Hematopoietic multipotent progenitor cell treated with erythropoietin and hydrocortisone succinate and interleukin-3 and kit ligand, for 15 days (in vitro differentiated cells): Measurements from ENCODE around the gene RBM34.

ENCODE experiments used
- DNase-seq: peaks from one replicate; pipeline ENCODE4 v3.0.0-alpha.2; 2015; ENCODE audit warnings: low spot score

RBM34 gene

GRCh38 chr1:235156265-235156664 is 4.8 kb downstream of the RBM34 start:
- no peak for DNase-seq

DNA sequence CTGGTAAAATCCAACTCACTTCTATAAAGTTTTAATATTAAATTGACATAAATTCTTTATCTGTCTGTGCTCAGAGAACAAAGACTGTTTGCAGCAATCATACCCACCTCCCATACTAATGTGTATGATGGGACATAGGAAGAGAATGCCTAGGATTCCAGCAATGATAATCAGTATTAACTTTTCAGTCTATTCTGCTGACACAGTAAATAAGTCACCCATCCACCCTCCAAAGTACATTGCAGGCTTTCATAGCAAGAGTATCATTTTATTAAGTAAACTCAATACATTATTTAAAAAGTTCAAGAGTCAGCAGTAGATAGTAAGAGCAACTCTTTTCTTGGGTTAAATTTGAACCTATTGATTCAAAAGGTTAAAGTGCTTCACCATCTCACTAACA is 8.8 kb downstream of the RBM34 start:
- DNase-seq: no peak

DNA sequence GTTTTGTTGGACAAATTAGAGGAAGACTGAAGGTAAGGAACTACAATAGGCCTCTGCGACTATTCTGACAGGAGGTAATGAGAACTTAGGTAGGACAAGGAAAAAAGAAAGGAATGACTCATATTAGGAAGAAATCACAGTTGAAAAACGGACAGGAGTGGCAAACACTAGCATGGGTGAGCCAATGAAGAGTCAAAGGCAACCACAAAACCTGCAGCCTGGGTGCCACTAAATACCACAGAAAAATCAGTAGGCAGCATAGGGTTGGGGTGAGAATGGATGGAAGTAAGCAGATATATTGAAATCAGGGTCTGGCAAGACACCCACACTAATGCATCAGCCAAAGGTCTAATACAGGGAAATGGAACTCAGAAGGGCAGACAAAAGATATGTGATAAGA is 10.0 kb downstream of the RBM34 start:
- DNase-seq: no peak

DNA sequence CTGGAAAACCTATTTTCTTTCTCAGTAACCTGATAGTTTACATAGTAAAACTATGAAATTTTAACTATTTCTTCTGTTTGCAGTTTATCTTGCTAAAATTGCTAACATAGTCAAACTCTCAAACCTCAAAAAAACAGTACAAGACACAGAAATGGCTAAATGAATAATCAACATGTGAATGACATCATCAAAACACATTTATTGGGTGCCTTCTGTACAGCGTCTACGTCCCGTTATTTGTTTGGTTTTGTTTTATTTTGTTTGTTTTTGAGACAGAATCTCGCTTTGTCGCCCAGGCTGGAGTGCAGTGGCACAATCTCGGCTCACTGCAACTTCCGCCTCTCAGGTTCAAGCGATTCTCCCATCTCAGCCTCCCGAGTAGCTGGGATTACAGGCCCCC is 11.2 kb downstream of the RBM34 start:
- DNase-seq: no peak

DNA sequence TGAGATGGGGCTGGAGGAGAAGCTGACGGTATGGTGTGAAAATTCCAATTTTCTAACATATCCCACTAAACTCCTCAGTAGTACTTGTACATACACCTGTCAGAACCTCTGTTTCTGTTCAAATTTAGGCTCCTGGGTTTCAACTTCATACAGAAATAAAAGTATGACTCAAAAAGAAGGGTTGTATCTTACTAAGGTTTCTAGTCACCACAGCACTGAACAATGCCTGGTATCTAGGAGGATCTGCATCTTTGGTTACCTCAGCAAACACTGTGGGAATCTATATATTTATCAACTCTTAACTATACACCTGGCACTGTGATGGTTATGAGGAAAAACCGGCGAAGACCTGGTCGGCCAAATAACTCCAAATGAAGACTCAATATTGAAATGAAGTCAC is 13.8 kb downstream of the RBM34 start:
- no peak for DNase-seq

GRCh38 chr1:235145639-235146038 is 15.4 kb downstream of the RBM34 start:
- no peak for DNase-seq

- DNase-seq: no peak
Measured at GRCh38 chr1:235142991-235143390, 18.1 kb downstream of the RBM34 start.

- DNase-seq: no peak
Measured at GRCh38 chr1:235139315-235139714, 21.7 kb downstream of the RBM34 start.

DNA sequence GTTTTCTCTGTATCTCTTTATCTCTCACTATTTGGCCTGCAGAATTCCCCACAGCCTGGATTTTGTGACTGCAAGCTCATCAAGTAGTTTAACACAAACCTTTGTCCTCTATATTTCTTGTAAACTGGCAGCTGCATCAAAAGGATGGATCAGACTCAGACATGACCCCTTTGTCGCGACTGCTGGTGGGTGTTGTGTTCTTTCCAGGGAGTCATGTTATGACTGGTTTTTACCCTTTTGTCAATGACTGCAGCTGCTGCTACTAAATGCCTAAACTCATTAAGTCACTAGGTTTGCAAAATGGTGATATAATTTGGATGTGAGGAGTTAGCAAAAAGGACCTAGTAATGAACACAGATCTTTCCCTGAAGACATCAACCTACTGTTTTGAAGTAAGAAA is 22.2 kb downstream of the RBM34 start:
- no peak for DNase-seq

GRCh38 chr1:235136111-235136510 is 24.9 kb downstream of the RBM34 start:
- no peak for DNase-seq

DNA sequence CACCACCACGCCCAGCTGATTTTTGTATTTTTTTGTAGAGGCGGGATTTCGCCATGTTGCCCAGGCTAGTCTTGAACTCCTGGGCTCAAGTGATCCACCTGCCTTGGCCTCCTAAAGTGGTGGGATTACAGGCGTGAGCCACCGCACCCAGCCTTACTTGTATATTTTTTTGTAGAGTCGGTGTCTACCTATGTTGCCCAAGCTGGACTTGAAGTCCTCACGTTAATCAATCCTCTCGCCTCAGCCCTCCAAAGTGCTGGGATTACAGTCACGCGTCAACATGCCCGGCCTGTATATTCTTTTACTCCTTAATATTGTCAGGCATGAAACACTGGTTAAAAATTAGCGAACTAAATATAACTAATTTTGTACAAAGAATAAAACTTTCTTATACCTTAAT is 26.9 kb downstream of the RBM34 start:
- no peak for DNase-seq

DNA sequence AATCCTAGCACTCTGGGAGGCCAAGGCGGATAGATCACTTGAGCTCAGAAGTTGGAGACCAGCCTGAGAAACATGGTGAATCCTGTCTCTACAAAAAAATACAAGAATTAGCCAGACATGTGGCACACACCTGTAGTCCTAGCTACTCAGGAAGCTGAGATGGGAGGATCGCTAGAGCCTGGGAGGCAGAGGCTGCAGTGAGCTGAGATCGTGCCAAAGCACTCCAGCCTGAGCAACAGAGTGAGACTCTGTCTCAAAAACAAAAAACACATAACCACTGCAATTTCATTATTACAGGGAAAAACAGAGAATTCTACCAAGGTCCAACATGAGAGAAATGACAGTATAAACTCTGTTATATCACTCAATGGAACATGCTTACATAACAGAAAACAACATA is 28.0 kb downstream of the RBM34 start:
- DNase-seq: no peak

DNA sequence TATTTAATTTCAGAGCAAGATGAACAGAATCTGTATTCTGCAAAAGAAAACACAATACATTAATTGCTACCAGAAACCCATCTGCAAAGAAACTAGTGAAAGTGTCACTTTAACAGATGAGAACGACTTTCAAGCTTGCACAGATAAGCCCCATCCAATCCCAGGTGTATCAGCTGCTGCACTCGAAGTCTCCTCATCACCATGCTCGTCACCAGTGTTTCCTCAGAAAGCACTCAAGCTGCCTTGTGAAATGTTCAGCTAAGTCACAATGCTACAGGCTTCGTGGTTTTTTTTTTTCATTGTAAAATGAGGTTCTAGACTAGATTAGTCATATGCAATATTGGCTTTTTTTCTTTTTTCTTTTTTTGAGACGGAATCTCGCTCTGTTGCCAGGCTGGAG is 29.1 kb downstream of the RBM34 start:
- DNase-seq: no peak

GRCh38 chr1:235130766-235131270 is 30.2 kb downstream of the RBM34 start:
- DNase-seq: no peak

DNA sequence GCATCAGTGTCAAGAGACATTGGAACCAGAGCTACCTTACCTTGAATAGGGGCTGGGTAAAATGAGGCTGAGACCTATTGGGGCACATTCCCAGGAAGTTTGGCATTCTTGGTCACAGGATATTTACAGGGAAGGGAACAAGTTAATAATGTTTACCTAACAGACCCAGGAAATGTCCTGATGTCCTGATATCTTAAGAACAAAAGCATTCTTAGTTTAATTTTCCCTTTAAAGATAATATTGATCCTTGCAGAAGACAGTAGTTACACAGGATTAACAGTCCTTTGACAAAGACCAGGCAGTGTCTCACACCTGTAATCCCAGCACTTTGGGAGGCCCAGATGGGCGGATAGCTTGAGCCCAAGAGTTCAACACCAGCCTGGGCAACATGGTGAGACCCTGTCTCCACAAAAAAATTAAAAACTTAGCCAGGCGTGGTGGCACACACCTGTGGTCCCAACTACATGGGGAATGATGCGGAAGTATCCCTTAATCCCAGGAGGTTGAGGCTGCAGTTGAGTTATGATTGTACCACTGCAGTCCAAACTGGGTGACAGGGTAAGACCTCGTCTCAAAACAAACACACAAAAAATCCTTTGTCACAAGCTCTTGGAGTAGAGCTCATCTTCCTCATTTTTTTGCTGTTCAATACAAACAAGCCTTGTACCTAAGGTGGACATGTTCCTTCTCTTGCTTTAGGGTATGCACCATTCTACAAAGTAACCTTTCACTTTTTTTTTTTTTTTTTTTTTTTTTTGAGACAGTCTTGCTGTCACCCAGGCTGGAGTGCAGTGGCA is 31.1 kb downstream of the RBM34 start:
- no peak for DNase-seq

GRCh38 chr1:235128456-235129328 is 32.4 kb downstream of the RBM34 start, which contains the start of gene TOMM20:
TOMM20 (minus strand) TSS chr1:235128837; CDS start chr1:235128715, 122 bp downstream.
- DNase-seq: peak; percentile 98

GRCh38 chr1:235127732-235128455 is 33.2 kb downstream of the RBM34 start:
- no peak for DNase-seq

GRCh38 chr1:235127203-235127602 is 33.8 kb downstream of the RBM34 start:
- no peak for DNase-seq

DNA sequence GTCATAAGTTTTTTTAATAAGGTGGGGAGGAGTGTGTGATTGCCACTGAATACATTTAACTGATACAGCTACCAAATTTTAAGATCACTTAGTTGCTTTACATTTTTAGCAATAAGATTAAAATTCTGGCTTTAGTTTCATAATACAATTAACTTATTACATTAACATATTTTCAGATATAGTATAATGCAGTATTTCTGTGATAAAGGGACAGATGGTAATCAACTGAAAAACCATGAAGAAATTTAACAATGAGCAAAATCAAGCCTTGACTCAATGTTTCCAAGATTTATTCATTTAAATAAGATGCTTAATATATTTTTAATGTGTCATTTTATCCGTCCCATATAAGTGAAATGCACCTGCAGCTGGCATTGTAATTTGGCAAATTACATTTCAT is 36.4 kb downstream of the RBM34 start:
- DNase-seq: no peak

GRCh38 chr1:235124111-235124510 is 36.9 kb downstream of the RBM34 start:
- no peak for DNase-seq

DNA sequence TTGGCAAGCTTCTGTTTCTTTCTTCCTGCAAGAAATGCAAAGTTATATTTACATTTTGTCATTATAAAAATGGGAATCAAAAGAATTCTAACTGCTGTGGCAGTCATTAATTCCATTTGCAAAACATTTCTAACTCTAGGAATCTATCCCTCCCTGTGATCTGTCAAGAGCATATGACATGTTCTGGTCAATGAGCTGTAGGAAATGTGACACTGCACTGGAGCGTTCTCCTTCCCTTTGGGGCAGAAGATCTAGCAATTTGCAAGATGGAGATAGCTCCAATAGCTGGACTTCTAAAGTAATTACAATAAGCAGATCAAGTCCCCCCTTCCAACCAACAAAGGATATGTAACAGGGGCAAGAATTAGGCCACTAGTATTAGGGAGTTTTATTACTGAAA is 38.7 kb downstream of the RBM34 start:
- DNase-seq: no peak

GRCh38 chr1:235113183-235113917 is 47.7 kb downstream of the RBM34 start:
- no peak for DNase-seq
